ENCODE measurements around the gene SPATA24. TPM values are rescaled to one million over a fixed set of nuclear protein-coding genes. Genes with fewer than 3 reads are reported as not detected.

SPATA24 gene
- total RNA-seq, 1 experiment from 2014 or later, result 3.1 TPM

GRCh38 chr5:139407517-139407916, 3.6 kb upstream of the SPATA24 start:
- no peak overlapping the region for H2AFZ ChIP-seq (ENCODE audit: low read depth, low read length, poor library complexity, severe bottlenecking)
- no peaks in the 10 kb centered on the region for H3K27me3 ChIP-seq (ENCODE audit: insufficient read depth, low read length)
- H3K4me3 ChIP-seq (replicated peaks in 1 of 2; ENCODE audit: low read depth in 1 of 2, low read length in 2 of 2), result no peak overlapping the region
- ChIA-PET CTCF (no interaction called here), POLR2A (no interaction called here), RAD21 (ENCODE audit: low non-redundant PET in 1 of 2, low total read pairs in 2 of 2, uncharacterized antibody in 2 of 2, unreplicated experiment in 2 of 2) (no interaction called here)
- H4K20me1 ChIP-seq (ENCODE audit: insufficient read depth), result no peaks in the 10 kb centered on the region
- BruUV-seq (replicated peaks), result no TSS peak
- no peaks in the 10 kb centered on the region for H3K79me2 ChIP-seq (ENCODE audit: insufficient read depth, low read length)
- no peak overlapping the region for H3K27ac ChIP-seq (ENCODE audit: low read depth, low read length)
- no peak overlapping the region for H3K4me2 ChIP-seq (ENCODE audit: low read length)
- DNase-seq (ENCODE audit: low read depth, low spot score) (no peak), ATAC-seq (no peak)
- H3K9me2 ChIP-seq (ENCODE audit: insufficient read depth), result no peaks in the 10 kb centered on the region
- H3K9me3 ChIP-seq (ENCODE audit: control insufficient read depth in 1 of 2, insufficient read depth in 1 of 2, low read depth in 1 of 2, low read length in 2 of 2), result no peaks in the 10 kb centered on the region
- peaks cover 11 to 19% of the 10 kb centered on the region in 2 experiments for H3K4me1 ChIP-seq (ENCODE audit: control insufficient read depth in 1 of 2, insufficient read depth in 2 of 2, low read length in 2 of 2)
- H3K36me3 ChIP-seq (ENCODE audit: control insufficient read depth in 1 of 2, insufficient read depth in 2 of 2, low read length in 2 of 2), result no peaks in the 10 kb centered on the region
- intact Hi-C loops (cut with micrococcal nuclease), result no loop called here
- TF ChIP-seq SRF (IDR thresholded peaks at IDR 0.05; ENCODE audit: low read depth), result no peak
- no peak for TF ChIP-seq EZH2phosphoT487 (IDR thresholded peaks at IDR 0.05; ENCODE audit: borderline replicate concordance)
- no peak for TF ChIP-seq EGR1 (IDR thresholded peaks at IDR 0.05; ENCODE audit: low read depth)
- no peak for TF ChIP-seq ZNF274 (IDR thresholded peaks at IDR 0.05; ENCODE audit: low read depth, low read length)
- no peak for TF ChIP-seq CBX3 (IDR thresholded peaks at IDR 0.05; ENCODE audit: low read depth)
- no peak for TF ChIP-seq FOSL1 (IDR thresholded peaks at IDR 0.05; ENCODE audit: low read depth)
- TF ChIP-seq YY1 (IDR thresholded peaks at IDR 0.05; ENCODE audit: extremely low read depth, insufficient replicate concordance, low read depth, low read length), result no peak
- TF ChIP-seq JUND (IDR thresholded peaks at IDR 0.05), result no peak
- TF ChIP-seq CEBPB (IDR thresholded peaks at IDR 0.05; ENCODE audit: low read depth), result no peak
- TF ChIP-seq CTCF (IDR thresholded peaks at IDR 0.05 in 2 of 3, conservative IDR thresholded peaks at IDR 0.05 in 1 of 3; ENCODE audit: borderline replicate concordance in 1 of 3, insufficient read depth in 1 of 3, low read depth in 2 of 3, low read length in 2 of 3), result no peak
- TF ChIP-seq ZFX (IDR thresholded peaks at IDR 0.05), result no peak
- no peak for TF ChIP-seq ZBTB33 (IDR thresholded peaks at IDR 0.05; ENCODE audit: extremely low read depth, insufficient replicate concordance, low read length)
- TF ChIP-seq TCF7L2 (IDR thresholded peaks at IDR 0.05; ENCODE audit: borderline replicate concordance, extremely low read depth, insufficient read depth, insufficient read length), result no peak
- no peak overlapping the region for H3K9ac ChIP-seq (ENCODE audit: low read length)
